H1 (cell line): Measurements from ENCODE around the gene TLE4. TPM values are rescaled to one million over a fixed set of nuclear protein-coding genes. Genes with fewer than 3 reads are reported as not detected.

Experiments
- CTCF ChIA-PET: fragments of 300-600 bp; sonication (Branson Sonifier 250); formaldehyde crosslinking; loops from one replicate; lab custom pipeline; 2021; ENCODE audit not compliant: partially characterized antibody; lab: Charles Lee
- POLR2A ChIA-PET: fragments of 300-600 bp; sonication (Branson Sonifier 250); formaldehyde crosslinking; loops from one replicate; lab custom pipeline; 2021; ENCODE audit warnings: inconsistent platforms; ENCODE audit not compliant: partially characterized antibody; lab: Charles Lee
- DNase-seq, 2 experiments: peaks; one replicate each; pipeline versions ENCODE4 v3.0.0 to v3.0.0-alpha.2; 2010 to 2022; ENCODE audit warnings: low spot score in 2 of 2, low read depth in 1 of 2, mixed read lengths in 1 of 2
- FAIRE-seq: peaks from 2 replicates; lab custom pipeline; 2011; peaks lifted over from hg19 to GRCh38; lab: Jason Lieb, UNC
- H2AFZ ChIP-seq: 2 replicates; pipeline ENCODE4 v1.8.1; 2012; ENCODE audit warnings: low read length, inconsistent platforms
- H2AK5ac ChIP-seq: 2 replicates; pipeline ENCODE4 v1.6.1; 2013; ENCODE audit warnings: low read depth, low read length
- H2BK120ac ChIP-seq: replicated peaks from 2 replicates; pipeline ENCODE3; 2013; ENCODE audit warnings: low read depth, low read length, inconsistent platforms
- H2BK12ac ChIP-seq: 2 replicates; pipeline ENCODE4 v1.6.1; 2013; ENCODE audit warnings: low read depth, low read length
- H2BK15ac ChIP-seq: 2 replicates; pipeline ENCODE4 v1.6.1; 2013; ENCODE audit warnings: low read length
- H2BK20ac ChIP-seq: 2 replicates; pipeline ENCODE4 v1.6.1; 2013; ENCODE audit warnings: low read length
- H2BK5ac ChIP-seq: 2 replicates; pipeline ENCODE4 v1.6.1; 2013; ENCODE audit warnings: low read depth, low read length
- H3K14ac ChIP-seq: 2 replicates; pipeline ENCODE4 v1.6.1; 2013; ENCODE audit warnings: inconsistent platforms; ENCODE audit not compliant: insufficient read length
- H3K18ac ChIP-seq: 2 replicates; pipeline ENCODE4 v1.6.1; 2013; ENCODE audit warnings: low read length; ENCODE audit errors: extremely low read depth
- H3K23ac ChIP-seq: 2 replicates; pipeline ENCODE4 v1.6.1; 2013; ENCODE audit warnings: inconsistent platforms; ENCODE audit not compliant: insufficient read length
- H3K23me2 ChIP-seq: 2 replicates; pipeline ENCODE4 v1.6.1; 2013; ENCODE audit warnings: low read depth, low read length
- H3K27ac ChIP-seq: 2 replicates; pipeline ENCODE4 v1.6.1; 2011; ENCODE audit warnings: low read depth, low read length, inconsistent platforms
- H3K27me3 ChIP-seq, 4 experiments: replicated peaks in 1 of 4; 1 replicate in 1 of 4; 2 replicates in 3 of 4; pipeline versions ENCODE4 v1.6.1 to v1.8.1; 2011 to 2013; ENCODE audit warnings: low read length in 3 of 4, mild to moderate bottlenecking in 3 of 4, inconsistent platforms in 2 of 4, mixed read lengths in 2 of 4, moderate library complexity in 1 of 4; ENCODE audit not compliant: control insufficient read depth in 3 of 4, insufficient read depth in 3 of 4; ENCODE audit errors: extremely low read depth in 1 of 4
- H3K36me3 ChIP-seq, 4 experiments: 2 replicates each; pipeline versions ENCODE4 v1.6.1 to v1.8.1; 2011 to 2013; ENCODE audit warnings: mild to moderate bottlenecking in 4 of 4, low read length in 3 of 4, moderate library complexity in 2 of 4, control low read depth in 1 of 4, inconsistent platforms in 1 of 4; ENCODE audit not compliant: insufficient read depth in 4 of 4, control insufficient read depth in 2 of 4
- H3K4ac ChIP-seq: replicated peaks from 2 replicates; pipeline ENCODE3; 2013; ENCODE audit warnings: low read length, low read depth, mixed read lengths, inconsistent platforms; ENCODE audit not compliant: insufficient read length
- H3K4me1 ChIP-seq, 4 experiments: replicated peaks in 1 of 4; 1 replicate in 1 of 4; 2 replicates in 3 of 4; pipeline versions ENCODE4 v1.6.1 to v1.8.1; 2011 to 2013; ENCODE audit warnings: low read length in 3 of 4, inconsistent platforms in 2 of 4, mixed read lengths in 1 of 4; ENCODE audit not compliant: insufficient read depth in 4 of 4, control insufficient read depth in 3 of 4
- H3K4me2 ChIP-seq, 2 experiments: 2 replicates each; pipeline versions ENCODE4 v1.6.1 to v1.8.1; 2011 to 2013; ENCODE audit warnings: low read depth in 2 of 2, low read length in 2 of 2, control low read depth in 1 of 2, inconsistent platforms in 1 of 2, mild to moderate bottlenecking in 1 of 2; ENCODE audit not compliant: insufficient read depth in 1 of 2
- H3K4me3 ChIP-seq, 4 experiments: fragments of 200-600, 300-600 bp in 1 of 4; sonication (generic), shearing (Covaris generic), sonication (Bioruptor Twin) in 1 of 4; 2 replicates each; pipeline versions ENCODE4 v1.5.1 to v1.8.1; 2011 to 2016; ENCODE audit warnings: low read length in 4 of 4, low read depth in 3 of 4, control low read depth in 2 of 4, inconsistent platforms in 2 of 4, mild to moderate bottlenecking in 2 of 4, mixed read lengths in 1 of 4, moderate library complexity in 1 of 4; ENCODE audit not compliant: insufficient read depth in 2 of 4; ENCODE audit errors: extremely low read depth in 1 of 4
- H3K56ac ChIP-seq: replicated peaks from 2 replicates; pipeline ENCODE3; 2013; ENCODE audit warnings: low read depth, mild to moderate bottlenecking, mixed read lengths, low read length, inconsistent platforms; ENCODE audit not compliant: insufficient read length
- H3K79me1 ChIP-seq: 2 replicates; pipeline ENCODE4 v1.6.1; 2013; ENCODE audit warnings: low read depth, low read length, control low read depth
- H3K79me2 ChIP-seq, 2 experiments: 2 replicates each; pipeline versions ENCODE4 v1.6.1 to v1.8.1; 2012 to 2013; ENCODE audit warnings: low read length in 2 of 2, mild to moderate bottlenecking in 2 of 2, inconsistent platforms in 1 of 2; ENCODE audit not compliant: insufficient read depth in 2 of 2, control insufficient read depth in 1 of 2
- H3K9ac ChIP-seq, 4 experiments: replicated peaks in 1 of 4; 1 replicate in 1 of 4; 2 replicates in 3 of 4; pipeline versions ENCODE4 v1.6.1 to v1.8.1; 2011 to 2013; ENCODE audit warnings: low read depth in 3 of 4, low read length in 3 of 4, control low read depth in 2 of 4, mild to moderate bottlenecking in 2 of 4, moderate library complexity in 2 of 4, inconsistent platforms in 1 of 4; ENCODE audit errors: extremely low read depth in 1 of 4
- H3K9me3 ChIP-seq, 2 experiments: 2 replicates each; pipeline versions ENCODE4 v1.6.1 to v1.8.1; 2012 to 2013; ENCODE audit warnings: mild to moderate bottlenecking in 2 of 2, moderate library complexity in 2 of 2, control low read depth in 1 of 2, inconsistent platforms in 1 of 2, low read depth in 1 of 2, low read length in 1 of 2, mixed read lengths in 1 of 2; ENCODE audit not compliant: insufficient read depth in 2 of 2
- H4K20me1 ChIP-seq, 2 experiments: replicated peaks in 1 of 2; 2 replicates each; pipeline versions ENCODE3 to v1.8.1; 2011 to 2013; ENCODE audit warnings: inconsistent platforms in 2 of 2, low read length in 2 of 2, mild to moderate bottlenecking in 1 of 2; ENCODE audit not compliant: insufficient read depth in 2 of 2, control insufficient read depth in 1 of 2
- H4K5ac ChIP-seq: 2 replicates; pipeline ENCODE4 v1.6.1; 2013; ENCODE audit warnings: low read length, low read depth, mixed read lengths, inconsistent platforms; ENCODE audit not compliant: insufficient read length
- H4K8ac ChIP-seq: 2 replicates; pipeline ENCODE4 v1.8.0; 2013; ENCODE audit warnings: mild to moderate bottlenecking, moderate library complexity, low read length, inconsistent platforms; ENCODE audit not compliant: insufficient read depth; ENCODE audit errors: extremely low read depth
- H4K91ac ChIP-seq: replicated peaks from 2 replicates; pipeline ENCODE3; 2013; ENCODE audit warnings: low read length, mixed read lengths, inconsistent platforms; ENCODE audit not compliant: insufficient read length
- CBX5 ChIP-seq: fragments of 300-800, 300-1000 bp; sonication (generic); IDR thresholded peaks from 2 replicates; pipeline ENCODE4 v1.7.1; 2016; ENCODE audit warnings: antibody characterized with exemption, low read length, low read depth
- CEBPB ChIP-seq: IDR thresholded peaks from 2 replicates; pipeline ENCODE4 v1.6.1; 2012; ENCODE audit warnings: low read depth, low read length
- CHD2 ChIP-seq: IDR thresholded peaks from 2 replicates; pipeline ENCODE4 v1.6.1; 2012; ENCODE audit warnings: low read length, improper control_type of control experiment
- CREB1 ChIP-seq: IDR thresholded peaks from 2 replicates; pipeline ENCODE4 v1.6.1; 2012; ENCODE audit warnings: inconsistent platforms
- EP300 ChIP-seq, 2 experiments: IDR thresholded peaks; 1 replicate in 1 of 2; 2 replicates in 1 of 2; pipeline ENCODE4 v1.6.1; 2011 to 2012; ENCODE audit warnings: low read depth in 2 of 2, low read length in 2 of 2, mild to moderate bottlenecking in 2 of 2, borderline replicate concordance in 1 of 2, inconsistent platforms in 1 of 2, moderate library complexity in 1 of 2
- JUND ChIP-seq: IDR thresholded peaks from 2 replicates; pipeline ENCODE4 v1.6.1; 2011; ENCODE audit warnings: mild to moderate bottlenecking, improper control_type of control experiment, low read length
- KDM4A ChIP-seq: IDR thresholded peaks from one replicate; pipeline ENCODE4 v1.7.1; 2012; ENCODE audit warnings: low read depth, mild to moderate bottlenecking, moderate library complexity, low read length, inconsistent platforms; ENCODE audit not compliant: severe bottlenecking
- NRF1 ChIP-seq: IDR thresholded peaks from 2 replicates; pipeline ENCODE4 v1.6.1; 2011; ENCODE audit warnings: mild to moderate bottlenecking, low read depth, low read length, improper control_type of control experiment
- POLR2A ChIP-seq, 2 experiments: IDR thresholded peaks; 1 replicate in 1 of 2; 2 replicates in 1 of 2; pipeline ENCODE4 v1.6.1; 2011; ENCODE audit warnings: low read depth in 2 of 2, low read length in 2 of 2, mild to moderate bottlenecking in 2 of 2; ENCODE audit errors: control extremely low read depth in 1 of 2
- SIX5 ChIP-seq: IDR thresholded peaks from 2 replicates; pipeline ENCODE4 v1.6.1; 2011; ENCODE audit warnings: mild to moderate bottlenecking, low read depth, low read length
- WGBS, 2 experiments: shearing (Covaris generic) in 1 of 2; methylation state at CpG; one replicate each; pipeline versions ENCODE4 v1.1.6 to v1.1.7; 2013 to 2015; ENCODE audit warnings: low lambda C conversion rate in 2 of 2, mixed read lengths in 2 of 2, inconsistent platforms in 1 of 2, low coverage in 1 of 2, missing lambda C conversion rate in 1 of 2; ENCODE audit not compliant: insufficient replicate concordance in 2 of 2, insufficient coverage in 1 of 2, insufficient read length in 1 of 2; ENCODE audit errors: extremely low coverage in 1 of 2, missing lambda C conversion rate in 1 of 2; 5-methylcytosine and 5-hydroxymethylcytosine counted together
- polyA plus RNA-seq, 7 experiments: library from polyadenylated mRNA; depleted of rRNA in 3 of 7; stranded (reverse) in 5 of 7; unstranded in 2 of 7; fragments of >200 nt in 5 of 7; fragments of 200-250 nt in 2 of 7; gene quantifications; 1 replicate in 5 of 7; 2 replicates in 1 of 7; 4 replicates in 1 of 7; pipeline versions ENCODE4 v1.2.1 to v1.2.3, GENCODE V29; 2011 to 2013; ENCODE audit warnings: missing spikeins in 2 of 7, mixed read lengths in 2 of 7
- total RNA-seq: library from RNA; stranded (reverse); fragmentation: NEBNext Ultra II Directional; extraction: Animal tissue kit (Norgen Biotek cat#: 25700); gene quantifications from 2 replicates; pipeline ENCODE4 v1.2.1, GENCODE V29; 2021
- TF ChIP-seq, protein P1 (sequence below): IDR thresholded peaks from 2 replicates; pipeline ENCODE4 v1.6.1; 2012; ENCODE audit warnings: low read length, inconsistent platforms

The TLE4 gene
- total and polyA plus RNA-seq, 2 of the 8 experiments (the other 6 are each of a cell fraction or from before 2014, with no cell fraction given) = 32.4 to 36.9 TPM

DNA sequence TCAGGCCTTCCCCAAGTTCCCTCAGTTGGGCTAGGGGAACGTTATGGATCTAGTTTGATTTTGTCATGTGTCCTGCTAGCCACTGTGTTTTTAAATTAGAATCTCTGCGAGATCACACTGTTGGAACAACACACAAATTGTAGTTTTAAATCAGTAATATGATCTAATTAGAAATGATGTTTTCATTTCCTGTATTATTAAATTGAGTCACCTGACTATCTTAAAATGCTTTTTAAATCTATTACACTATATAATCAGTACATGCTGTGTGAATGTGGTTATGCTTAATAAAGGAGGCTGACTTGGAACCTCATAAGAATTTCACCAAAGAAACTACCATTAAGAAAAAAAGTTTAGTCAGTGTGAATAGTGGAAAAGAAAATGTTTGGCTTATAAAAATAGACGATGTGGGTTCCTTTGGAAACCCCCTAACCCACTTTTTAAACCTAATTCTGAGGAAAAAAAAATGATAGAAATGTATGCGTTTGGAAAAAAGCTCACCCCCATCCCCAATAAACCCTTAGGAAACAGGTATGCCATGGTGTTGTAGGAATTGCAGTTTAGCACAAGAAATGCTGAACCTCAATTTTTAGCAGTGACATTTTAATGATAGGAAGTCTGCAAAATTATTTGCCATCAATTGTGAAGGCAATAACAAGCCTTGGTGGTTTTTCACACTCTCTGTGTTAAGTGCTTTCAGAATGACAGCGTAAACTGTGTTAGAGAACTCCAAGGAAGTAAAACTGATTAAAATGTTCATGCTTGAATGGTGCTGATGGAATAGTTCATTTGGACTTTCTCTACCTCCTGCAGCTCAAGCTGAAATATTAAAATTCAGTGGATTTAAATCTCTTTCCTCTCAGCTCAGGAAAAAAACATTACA, 59.0 kb downstream of the TLE4 start:
- Histone ChIP-seq H3K9ac (no peak overlapping the region), H4K20me1 (no peaks in the 10 kb centered on the region), H3K18ac (no peak overlapping the region), H3K4me3 (no peak overlapping the region), H2BK5ac (no peak overlapping the region), H3K4ac (no peak overlapping the region), H2BK20ac (no peak overlapping the region), H2BK120ac (no peak overlapping the region), H3K4me2 (no peak overlapping the region), H3K4me1 (peaks cover 0 to 6% (median 3%) of the 10 kb centered on the region in 4 experiments; a peak in 3 of 7 replicates), H3K79me2 (peaks cover 0 to 18% of the 10 kb centered on the region in 2 experiments; a peak in 2 of 4 replicates), H4K8ac (no peak overlapping the region), H2BK15ac (no peak overlapping the region), H3K23me2 (no peaks in the 10 kb centered on the region; the same call in 1 of the 2 replicates), H3K79me1 (no peaks in the 10 kb centered on the region; the same call in 1 of the 2 replicates), H3K27me3 (no peaks in the 10 kb centered on the region), H3K56ac (no peak overlapping the region), H2BK12ac (no peak overlapping the region), H2AK5ac (no peak overlapping the region), H2AFZ (no peak overlapping the region), H3K14ac (no peak overlapping the region), H4K91ac (no peak overlapping the region), H3K36me3 (peaks cover 0 to 3% (median 0%) of the 10 kb centered on the region in 4 experiments; a peak in 1 of 8 replicates), H3K9me3 (no peaks in the 10 kb centered on the region), H3K27ac (no peak overlapping the region), H3K23ac (no peak overlapping the region), H4K5ac (no peak overlapping the region)
- FAIRE-seq (no peak), DNase-seq (no peak)
- POLR2A ChIA-PET = no interaction called here
- CTCF ChIA-PET = no interaction called here
- WGBS, 2 experiments = 86% methylated on average over 5 of the region's 5 CpGs; no CpG with 5 or more reads in 1 of the 2 experiments
- TF ChIP-seq NRF1 (no peak), CBX5 (no peak), JUND (no peak), SIX5 (no peak), CHD2 (no peak), KDM4A (no peak), POLR2A (IDR thresholded peaks at IDR 0.05; ENCODE audit: control extremely low read depth in 1 of 2, low read depth in 2 of 2, low read length in 2 of 2) (no peak), CEBPB (no peak), CREB1 (no peak), EP300 (IDR thresholded peaks at IDR 0.05; ENCODE audit: borderline replicate concordance in 1 of 2, low read depth in 2 of 2, low read length in 2 of 2) (no peak)
- TF ChIP-seq, protein P1, sequence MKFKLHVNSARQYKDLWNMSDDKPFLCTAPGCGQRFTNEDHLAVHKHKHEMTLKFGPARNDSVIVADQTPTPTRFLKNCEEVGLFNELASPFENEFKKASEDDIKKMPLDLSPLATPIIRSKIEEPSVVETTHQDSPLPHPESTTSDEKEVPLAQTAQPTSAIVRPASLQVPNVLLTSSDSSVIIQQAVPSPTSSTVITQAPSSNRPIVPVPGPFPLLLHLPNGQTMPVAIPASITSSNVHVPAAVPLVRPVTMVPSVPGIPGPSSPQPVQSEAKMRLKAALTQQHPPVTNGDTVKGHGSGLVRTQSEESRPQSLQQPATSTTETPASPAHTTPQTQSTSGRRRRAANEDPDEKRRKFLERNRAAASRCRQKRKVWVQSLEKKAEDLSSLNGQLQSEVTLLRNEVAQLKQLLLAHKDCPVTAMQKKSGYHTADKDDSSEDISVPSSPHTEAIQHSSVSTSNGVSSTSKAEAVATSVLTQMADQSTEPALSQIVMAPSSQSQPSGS = no peak
